GM23338 (cell line): Measurements from ENCODE around the gene GJC2.

Experiments
- EZH2 ChIP-seq: fragments of 200-600 bp; sonication (generic); IDR thresholded peaks from one replicate; pipeline ENCODE4 v1.8.0; 2017; ENCODE audit warnings: antibody characterized with exemption, mild to moderate bottlenecking, low read depth; ENCODE audit not compliant: unreplicated experiment
- EZH2phosphoT487 ChIP-seq: fragments of 200-600 bp; sonication (generic); IDR thresholded peaks from one replicate; pipeline ENCODE4 v1.8.1; 2018; ENCODE audit warnings: antibody characterized with exemption; ENCODE audit not compliant: unreplicated experiment
- POLR2AphosphoS5 ChIP-seq: IDR thresholded peaks from 2 replicates; pipeline ENCODE4 v1.6.1; 2016; ENCODE audit warnings: antibody characterized with exemption, low read depth
- TF ChIP-seq, protein P1 (sequence below), 2 experiments: fragments of 200-600 bp in 1 of 2; sonication (generic) in 1 of 2; conservative IDR thresholded peaks; 2 replicates each; pipeline versions ENCODE4 v1.5.1 to v1.6.1; 2016 to 2017; ENCODE audit warnings: antibody characterized with exemption in 2 of 2, low read depth in 2 of 2, mild to moderate bottlenecking in 2 of 2, moderate library complexity in 1 of 2
- TF ChIP-seq, protein P2 (sequence below): IDR thresholded peaks from 2 replicates; pipeline ENCODE4 v1.6.1; 2016; ENCODE audit warnings: antibody characterized with exemption
- TF ChIP-seq, protein P3 (sequence below): IDR thresholded peaks from one replicate; pipeline ENCODE4 v1.6.1; 2018; ENCODE audit warnings: antibody characterized with exemption; ENCODE audit not compliant: unreplicated experiment
- TF ChIP-seq, protein P4 (sequence below): fragments of 250-450 bp; sonication (Bioruptor Pico); IDR thresholded peaks from 2 replicates; pipeline ENCODE4 v1.5.0; 2020; ENCODE audit warnings: mild to moderate bottlenecking, moderate library complexity

DNA sequence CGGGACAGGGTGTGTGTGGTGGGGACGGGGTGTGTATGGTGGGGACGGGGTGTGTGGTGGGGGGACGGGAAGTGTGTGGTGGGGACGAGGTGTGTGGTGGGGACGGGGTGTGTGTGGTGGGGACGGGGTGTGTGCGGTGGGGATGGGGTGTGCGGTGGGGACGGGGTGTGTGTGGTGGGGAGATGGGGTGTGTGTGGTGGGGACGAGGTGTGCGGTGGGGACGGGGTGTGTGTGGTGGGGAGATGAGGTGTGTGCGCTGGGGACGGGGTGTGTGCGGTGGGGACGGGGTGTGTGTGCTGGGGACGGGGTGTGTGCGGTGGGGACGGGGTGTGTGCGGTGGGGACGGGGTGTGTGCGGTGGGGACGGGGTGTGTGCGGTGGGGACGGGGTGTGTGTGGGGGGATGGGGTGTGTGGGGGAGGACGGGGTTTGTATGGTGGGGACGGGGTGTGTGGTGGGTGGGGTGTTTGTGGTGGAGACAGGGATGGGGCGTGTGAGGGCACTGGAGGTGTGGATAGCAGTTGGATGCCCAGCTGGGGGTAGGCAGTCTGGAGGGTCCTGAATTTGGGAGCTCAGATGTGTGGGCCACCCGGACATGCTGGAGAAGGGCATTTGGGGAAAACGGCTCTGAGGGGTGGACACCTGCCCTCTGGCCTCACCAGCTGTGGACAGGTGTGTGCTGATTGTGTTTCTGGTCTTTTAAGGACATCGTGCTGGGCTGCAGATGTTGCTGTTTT is 32.7 kb downstream of the GJC2 start:
- TF ChIP-seq, protein P1, sequence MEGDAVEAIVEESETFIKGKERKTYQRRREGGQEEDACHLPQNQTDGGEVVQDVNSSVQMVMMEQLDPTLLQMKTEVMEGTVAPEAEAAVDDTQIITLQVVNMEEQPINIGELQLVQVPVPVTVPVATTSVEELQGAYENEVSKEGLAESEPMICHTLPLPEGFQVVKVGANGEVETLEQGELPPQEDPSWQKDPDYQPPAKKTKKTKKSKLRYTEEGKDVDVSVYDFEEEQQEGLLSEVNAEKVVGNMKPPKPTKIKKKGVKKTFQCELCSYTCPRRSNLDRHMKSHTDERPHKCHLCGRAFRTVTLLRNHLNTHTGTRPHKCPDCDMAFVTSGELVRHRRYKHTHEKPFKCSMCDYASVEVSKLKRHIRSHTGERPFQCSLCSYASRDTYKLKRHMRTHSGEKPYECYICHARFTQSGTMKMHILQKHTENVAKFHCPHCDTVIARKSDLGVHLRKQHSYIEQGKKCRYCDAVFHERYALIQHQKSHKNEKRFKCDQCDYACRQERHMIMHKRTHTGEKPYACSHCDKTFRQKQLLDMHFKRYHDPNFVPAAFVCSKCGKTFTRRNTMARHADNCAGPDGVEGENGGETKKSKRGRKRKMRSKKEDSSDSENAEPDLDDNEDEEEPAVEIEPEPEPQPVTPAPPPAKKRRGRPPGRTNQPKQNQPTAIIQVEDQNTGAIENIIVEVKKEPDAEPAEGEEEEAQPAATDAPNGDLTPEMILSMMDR (conservative IDR thresholded peaks at IDR 0.05; ENCODE audit: low read depth in 2 of 2): no peak
- TF ChIP-seq, protein P2, sequence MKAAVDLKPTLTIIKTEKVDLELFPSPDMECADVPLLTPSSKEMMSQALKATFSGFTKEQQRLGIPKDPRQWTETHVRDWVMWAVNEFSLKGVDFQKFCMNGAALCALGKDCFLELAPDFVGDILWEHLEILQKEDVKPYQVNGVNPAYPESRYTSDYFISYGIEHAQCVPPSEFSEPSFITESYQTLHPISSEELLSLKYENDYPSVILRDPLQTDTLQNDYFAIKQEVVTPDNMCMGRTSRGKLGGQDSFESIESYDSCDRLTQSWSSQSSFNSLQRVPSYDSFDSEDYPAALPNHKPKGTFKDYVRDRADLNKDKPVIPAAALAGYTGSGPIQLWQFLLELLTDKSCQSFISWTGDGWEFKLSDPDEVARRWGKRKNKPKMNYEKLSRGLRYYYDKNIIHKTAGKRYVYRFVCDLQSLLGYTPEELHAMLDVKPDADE: no peak
- TF ChIP-seq EZH2phosphoT487: no peak
- TF ChIP-seq EZH2: no peak
- no peak for TF ChIP-seq POLR2AphosphoS5
- TF ChIP-seq, protein P3, sequence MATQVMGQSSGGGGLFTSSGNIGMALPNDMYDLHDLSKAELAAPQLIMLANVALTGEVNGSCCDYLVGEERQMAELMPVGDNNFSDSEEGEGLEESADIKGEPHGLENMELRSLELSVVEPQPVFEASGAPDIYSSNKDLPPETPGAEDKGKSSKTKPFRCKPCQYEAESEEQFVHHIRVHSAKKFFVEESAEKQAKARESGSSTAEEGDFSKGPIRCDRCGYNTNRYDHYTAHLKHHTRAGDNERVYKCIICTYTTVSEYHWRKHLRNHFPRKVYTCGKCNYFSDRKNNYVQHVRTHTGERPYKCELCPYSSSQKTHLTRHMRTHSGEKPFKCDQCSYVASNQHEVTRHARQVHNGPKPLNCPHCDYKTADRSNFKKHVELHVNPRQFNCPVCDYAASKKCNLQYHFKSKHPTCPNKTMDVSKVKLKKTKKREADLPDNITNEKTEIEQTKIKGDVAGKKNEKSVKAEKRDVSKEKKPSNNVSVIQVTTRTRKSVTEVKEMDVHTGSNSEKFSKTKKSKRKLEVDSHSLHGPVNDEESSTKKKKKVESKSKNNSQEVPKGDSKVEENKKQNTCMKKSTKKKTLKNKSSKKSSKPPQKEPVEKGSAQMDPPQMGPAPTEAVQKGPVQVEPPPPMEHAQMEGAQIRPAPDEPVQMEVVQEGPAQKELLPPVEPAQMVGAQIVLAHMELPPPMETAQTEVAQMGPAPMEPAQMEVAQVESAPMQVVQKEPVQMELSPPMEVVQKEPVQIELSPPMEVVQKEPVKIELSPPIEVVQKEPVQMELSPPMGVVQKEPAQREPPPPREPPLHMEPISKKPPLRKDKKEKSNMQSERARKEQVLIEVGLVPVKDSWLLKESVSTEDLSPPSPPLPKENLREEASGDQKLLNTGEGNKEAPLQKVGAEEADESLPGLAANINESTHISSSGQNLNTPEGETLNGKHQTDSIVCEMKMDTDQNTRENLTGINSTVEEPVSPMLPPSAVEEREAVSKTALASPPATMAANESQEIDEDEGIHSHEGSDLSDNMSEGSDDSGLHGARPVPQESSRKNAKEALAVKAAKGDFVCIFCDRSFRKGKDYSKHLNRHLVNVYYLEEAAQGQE: no peak
- TF ChIP-seq, protein P4, sequence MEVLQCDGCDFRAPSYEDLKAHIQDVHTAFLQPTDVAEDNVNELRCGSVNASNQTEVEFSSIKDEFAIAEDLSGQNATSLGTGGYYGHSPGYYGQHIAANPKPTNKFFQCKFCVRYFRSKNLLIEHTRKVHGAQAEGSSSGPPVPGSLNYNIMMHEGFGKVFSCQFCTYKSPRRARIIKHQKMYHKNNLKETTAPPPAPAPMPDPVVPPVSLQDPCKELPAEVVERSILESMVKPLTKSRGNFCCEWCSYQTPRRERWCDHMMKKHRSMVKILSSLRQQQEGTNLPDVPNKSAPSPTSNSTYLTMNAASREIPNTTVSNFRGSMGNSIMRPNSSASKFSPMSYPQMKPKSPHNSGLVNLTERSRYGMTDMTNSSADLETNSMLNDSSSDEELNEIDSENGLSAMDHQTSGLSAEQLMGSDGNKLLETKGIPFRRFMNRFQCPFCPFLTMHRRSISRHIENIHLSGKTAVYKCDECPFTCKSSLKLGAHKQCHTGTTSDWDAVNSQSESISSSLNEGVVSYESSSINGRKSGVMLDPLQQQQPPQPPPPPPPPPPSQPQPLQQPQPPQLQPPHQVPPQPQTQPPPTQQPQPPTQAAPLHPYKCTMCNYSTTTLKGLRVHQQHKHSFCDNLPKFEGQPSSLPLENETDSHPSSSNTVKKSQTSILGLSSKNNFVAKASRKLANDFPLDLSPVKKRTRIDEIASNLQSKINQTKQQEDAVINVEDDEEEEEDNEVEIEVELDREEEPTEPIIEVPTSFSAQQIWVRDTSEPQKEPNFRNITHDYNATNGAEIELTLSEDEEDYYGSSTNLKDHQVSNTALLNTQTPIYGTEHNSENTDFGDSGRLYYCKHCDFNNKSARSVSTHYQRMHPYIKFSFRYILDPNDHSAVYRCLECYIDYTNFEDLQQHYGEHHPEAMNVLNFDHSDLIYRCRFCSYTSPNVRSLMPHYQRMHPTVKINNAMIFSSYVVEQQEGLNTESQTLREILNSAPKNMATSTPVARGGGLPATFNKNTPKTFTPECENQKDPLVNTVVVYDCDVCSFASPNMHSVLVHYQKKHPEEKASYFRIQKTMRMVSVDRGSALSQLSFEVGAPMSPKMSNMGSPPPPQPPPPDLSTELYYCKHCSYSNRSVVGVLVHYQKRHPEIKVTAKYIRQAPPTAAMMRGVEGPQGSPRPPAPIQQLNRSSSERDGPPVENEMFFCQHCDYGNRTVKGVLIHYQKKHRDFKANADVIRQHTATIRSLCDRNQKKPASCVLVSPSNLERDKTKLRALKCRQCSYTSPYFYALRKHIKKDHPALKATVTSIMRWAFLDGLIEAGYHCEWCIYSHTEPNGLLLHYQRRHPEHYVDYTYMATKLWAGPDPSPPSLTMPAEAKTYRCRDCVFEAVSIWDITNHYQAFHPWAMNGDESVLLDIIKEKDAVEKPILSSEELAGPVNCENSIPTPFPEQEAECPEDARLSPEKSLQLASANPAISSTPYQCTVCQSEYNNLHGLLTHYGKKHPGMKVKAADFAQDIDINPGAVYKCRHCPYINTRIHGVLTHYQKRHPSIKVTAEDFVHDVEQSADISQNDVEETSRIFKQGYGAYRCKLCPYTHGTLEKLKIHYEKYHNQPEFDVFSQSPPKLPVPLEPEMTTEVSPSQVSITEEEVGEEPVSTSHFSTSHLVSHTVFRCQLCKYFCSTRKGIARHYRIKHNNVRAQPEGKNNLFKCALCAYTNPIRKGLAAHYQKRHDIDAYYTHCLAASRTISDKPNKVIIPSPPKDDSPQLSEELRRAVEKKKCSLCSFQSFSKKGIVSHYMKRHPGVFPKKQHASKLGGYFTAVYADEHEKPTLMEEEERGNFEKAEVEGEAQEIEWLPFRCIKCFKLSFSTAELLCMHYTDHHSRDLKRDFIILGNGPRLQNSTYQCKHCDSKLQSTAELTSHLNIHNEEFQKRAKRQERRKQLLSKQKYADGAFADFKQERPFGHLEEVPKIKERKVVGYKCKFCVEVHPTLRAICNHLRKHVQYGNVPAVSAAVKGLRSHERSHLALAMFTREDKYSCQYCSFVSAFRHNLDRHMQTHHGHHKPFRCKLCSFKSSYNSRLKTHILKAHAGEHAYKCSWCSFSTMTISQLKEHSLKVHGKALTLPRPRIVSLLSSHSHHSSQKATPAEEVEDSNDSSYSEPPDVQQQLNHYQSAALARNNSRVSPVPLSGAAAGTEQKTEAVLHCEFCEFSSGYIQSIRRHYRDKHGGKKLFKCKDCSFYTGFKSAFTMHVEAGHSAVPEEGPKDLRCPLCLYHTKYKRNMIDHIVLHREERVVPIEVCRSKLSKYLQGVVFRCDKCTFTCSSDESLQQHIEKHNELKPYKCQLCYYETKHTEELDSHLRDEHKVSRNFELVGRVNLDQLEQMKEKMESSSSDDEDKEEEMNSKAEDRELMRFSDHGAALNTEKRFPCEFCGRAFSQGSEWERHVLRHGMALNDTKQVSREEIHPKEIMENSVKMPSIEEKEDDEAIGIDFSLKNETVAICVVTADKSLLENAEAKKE (CRISPR knock-in tag): no peak
